NCI-H187 treated with DMSO at 0.1 percent for 48 hours (cell line): ENCODE measurements around the gene RAB26.
"Not testable (repeated sequence)": the region's sequence is repeated elsewhere in the genome, so short reads cannot be mapped to it uniquely, and the experiment has no call there.

Source experiments
- DNase-seq: peaks from one replicate; lab custom pipeline; 2025; lab: John Stamatoyannopoulos, UW

The RAB26 gene

DNA sequence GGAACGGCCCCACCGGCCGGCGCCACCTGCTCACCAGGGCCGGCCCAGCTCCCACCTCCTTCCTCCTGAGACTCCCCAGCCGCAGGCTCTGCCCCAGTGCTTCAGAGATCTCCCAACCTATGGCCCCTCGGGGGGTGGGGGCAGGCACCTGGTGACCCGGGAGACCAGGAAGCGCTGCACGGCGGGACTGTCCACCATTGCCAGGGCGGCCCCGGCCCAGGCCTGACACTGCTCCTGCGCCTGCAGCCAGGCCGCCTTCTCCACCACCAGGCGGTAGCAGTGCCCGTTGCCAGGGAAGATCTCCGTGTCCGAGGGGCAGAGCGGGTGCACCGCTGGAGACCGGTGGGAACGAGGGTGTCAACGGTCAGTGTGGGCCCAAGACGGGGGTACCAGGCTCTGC lies 31.1 kb upstream of the RAB26 start:
- DNase-seq = not testable (repeated sequence)

- not testable (repeated sequence) for DNase-seq
Observed at GRCh38 chr16:2117960-2118722, 30.3 kb upstream of the RAB26 start.

GRCh38 chr16:2121325-2121724 lies 27.1 kb upstream of the RAB26 start:
- not testable (repeated sequence) for DNase-seq

GRCh38 chr16:2121853-2122252 lies 26.6 kb upstream of the RAB26 start:
- DNase-seq = no peak

GRCh38 chr16:2122429-2122828 lies 26.0 kb upstream of the RAB26 start:
- DNase-seq = no peak

- not testable (repeated sequence) for DNase-seq
Observed at GRCh38 chr16:2122934-2123683, 25.3 kb upstream of the RAB26 start.

DNA sequence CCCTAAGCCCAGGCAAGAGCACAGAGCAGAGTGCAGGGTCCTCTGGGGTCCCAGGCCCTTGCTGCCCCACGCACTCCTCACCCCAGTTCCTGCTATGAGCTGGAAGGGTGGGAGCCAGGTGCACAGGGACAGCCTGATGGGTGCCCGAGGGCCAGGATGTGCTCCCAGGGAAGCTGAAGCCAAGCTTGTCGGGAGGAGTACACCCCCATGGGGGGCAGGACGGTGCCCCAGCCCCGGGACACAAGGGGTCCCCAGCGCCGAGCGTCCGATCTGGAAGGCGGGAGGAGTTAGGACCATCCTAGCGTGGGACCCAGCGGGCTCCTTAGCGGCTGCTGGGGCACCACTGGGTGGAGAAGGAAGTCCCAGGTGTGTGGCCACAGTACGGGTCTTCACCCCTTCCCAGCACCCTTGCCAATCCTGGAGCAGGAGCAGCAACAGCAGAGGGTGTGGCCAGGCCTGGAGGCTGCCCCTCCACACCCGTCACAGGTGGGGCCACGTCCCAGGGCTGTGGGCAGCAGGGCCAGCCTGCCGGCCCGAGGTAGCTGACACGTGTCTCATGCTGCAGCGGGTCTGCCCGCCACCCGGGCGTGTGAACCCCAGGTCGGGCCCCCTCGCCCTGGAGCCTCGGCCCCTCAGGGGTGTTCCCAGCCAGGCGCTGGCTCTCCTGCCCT lies 24.6 kb upstream of the RAB26 start:
- not testable (repeated sequence) for DNase-seq

DNA sequence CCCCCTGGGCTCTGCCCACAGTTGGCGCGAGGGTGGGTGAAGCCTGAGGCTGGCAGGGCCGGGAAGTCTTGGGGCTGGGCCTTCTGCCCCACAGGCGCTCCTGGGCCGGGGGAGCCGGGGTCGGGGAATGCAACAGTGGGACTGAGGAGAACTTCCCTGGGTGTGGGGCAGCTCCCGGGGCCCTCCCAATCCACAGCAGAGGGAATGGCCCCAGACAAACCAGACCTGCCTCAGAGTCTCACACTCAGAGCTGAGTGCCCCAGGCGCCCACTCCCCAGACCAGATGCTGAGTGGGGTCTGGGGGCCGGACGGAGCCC lies 24.1 kb upstream of the RAB26 start:
- DNase-seq = not testable (repeated sequence)

- DNase-seq = not testable (repeated sequence)
Observed at GRCh38 chr16:2124694-2125444, 23.6 kb upstream of the RAB26 start.

GRCh38 chr16:2125609-2126008 lies 22.8 kb upstream of the RAB26 start:
- not testable (repeated sequence) for DNase-seq

- not testable (repeated sequence) for DNase-seq
Observed at GRCh38 chr16:2126161-2126743, 22.2 kb upstream of the RAB26 start.

GRCh38 chr16:2126928-2127556 lies 21.4 kb upstream of the RAB26 start:
- DNase-seq = not testable (repeated sequence)

- DNase-seq = peak; percentile 30
Observed at GRCh38 chr16:2127630-2128280, 20.7 kb upstream of the RAB26 start.

DNA sequence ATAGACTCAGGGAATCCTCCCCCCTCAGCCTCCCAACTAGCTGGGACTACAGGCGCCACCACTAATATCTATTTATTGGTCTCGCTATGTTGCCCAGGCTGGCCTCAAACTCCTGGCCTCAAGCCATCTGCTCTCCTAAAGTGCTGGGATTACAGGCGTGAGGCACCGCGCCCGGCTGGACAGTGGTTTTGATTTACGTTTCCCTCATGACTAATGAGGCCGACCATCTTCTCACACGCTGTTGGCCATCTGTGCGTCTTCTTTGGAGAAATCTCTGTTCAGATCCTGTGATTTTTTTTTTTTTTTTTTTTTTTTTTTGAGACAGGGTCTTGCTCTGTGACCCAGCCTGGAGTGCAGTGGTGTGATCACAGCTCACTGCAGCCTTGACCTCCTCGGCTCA lies 19.2 kb upstream of the RAB26 start:
- DNase-seq = not testable (repeated sequence)

DNA sequence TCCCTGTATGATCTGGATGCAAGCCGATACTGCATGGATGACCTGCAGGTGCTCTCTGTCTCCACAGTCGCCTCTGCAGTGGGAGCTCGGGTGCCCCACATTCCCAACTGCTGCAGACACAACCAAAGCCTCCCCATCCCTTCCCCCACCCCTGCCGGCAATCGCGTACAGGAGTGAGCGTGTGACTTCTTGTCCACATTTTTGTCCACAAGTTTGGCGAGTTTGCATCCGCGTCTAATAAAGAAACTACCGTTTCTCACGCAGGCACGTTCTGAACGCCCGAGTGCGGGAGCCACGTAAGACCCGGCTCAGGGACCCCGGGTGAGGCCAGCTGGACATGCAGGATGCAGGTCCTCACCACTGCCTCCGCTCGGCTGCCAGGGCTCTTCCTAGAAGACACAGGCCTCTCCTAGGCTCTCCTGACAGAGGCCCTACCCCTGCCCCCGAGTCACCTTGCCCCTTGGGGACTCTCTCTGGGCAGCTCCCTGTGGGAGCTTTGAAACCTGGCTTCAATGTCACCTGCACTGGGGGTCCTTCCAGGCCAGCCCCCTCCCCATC lies 18.5 kb upstream of the RAB26 start:
- not testable (repeated sequence) for DNase-seq

GRCh38 chr16:2133797-2134196 lies 14.6 kb upstream of the RAB26 start:
- DNase-seq = not testable (repeated sequence)

DNA sequence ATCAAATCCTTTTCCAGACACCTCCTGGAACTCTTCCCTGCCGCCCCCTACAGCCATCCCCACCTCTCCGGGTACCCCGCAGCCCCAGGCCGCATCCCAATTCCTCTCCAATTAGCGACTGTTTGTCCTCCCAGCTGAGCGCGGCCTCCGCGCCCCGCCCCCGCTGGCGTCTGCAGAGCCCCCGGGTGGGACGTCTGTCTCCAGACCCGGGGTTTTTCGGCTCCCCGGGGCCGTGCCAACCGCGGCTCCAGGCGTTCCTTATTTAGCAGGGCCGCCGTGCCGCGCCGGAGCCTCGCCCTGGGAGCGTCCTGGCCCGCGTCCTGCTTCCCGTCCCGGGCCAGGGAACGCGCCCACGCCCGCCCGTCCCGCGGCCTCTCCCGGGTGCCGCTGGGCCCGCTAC lies 13.4 kb upstream of the RAB26 start:
- not testable (repeated sequence) for DNase-seq

DNA sequence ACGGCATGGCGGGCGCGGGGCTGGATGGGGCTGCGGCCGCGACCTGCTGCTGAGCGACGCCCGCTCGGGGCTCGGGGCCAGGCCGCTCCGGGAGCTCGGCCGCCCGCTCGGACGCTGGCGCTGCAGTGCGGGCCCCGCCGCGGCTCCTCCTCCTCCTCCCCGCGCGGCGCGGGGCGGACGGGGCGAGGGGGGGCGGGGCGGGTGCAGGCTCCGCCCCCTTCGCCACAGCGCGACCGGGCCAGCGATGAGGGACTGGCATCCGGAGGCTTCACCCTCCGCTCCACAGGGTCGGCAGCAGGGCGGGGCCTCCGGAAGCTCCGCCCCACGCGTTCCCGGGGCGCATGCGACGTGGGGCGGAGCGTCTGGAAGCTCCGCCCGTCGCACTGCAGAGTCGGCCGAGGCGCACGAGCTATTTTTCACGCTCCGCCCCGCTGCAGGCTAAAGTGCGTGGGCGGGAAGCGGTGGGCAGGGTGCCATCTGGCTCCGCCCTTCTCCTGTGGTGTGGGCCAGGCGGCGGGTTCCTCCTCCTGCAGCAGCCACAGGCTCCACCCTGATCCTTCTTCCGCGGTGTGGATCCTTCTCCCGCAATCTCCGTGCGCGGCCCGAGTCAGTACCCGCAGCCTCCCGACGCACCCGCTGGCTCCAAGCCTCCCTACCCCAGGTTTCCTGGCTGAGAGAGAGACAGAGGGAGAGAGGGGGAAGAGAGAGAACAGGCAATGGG lies 12.5 kb upstream of the RAB26 start, which contains the start of gene PKD1:
PKD1 (minus strand) TSS at position 129 of the 721 bp plus-strand sequence. CDS start 209 bp downstream, outside the sequence.
- peak; percentile 28 for DNase-seq
